Mesothelial cell of epicardium (in vitro differentiated cells): ENCODE data around the gene SS18L1. TPM values are rescaled to one million over a fixed set of nuclear protein-coding genes. Genes with fewer than 3 reads are reported as not detected.

ENCODE experiments used
- DNase-seq, 2 experiments: peaks; one replicate each; pipeline ENCODE4 v3.0.0; 2021; ENCODE audit warnings: low spot score in 2 of 2; ENCODE audit not compliant: unreplicated experiment in 2 of 2
- H3K27ac Mint-ChIP-seq: 2 replicates; pipeline ENCODE4 v1.8.0; 2021; ENCODE audit warnings: mixed read lengths
- H3K27me3 Mint-ChIP-seq: 2 replicates; pipeline ENCODE4 v1.8.0; 2021; ENCODE audit warnings: low read depth, mixed read lengths
- H3K36me3 Mint-ChIP-seq: 2 replicates; pipeline ENCODE4 v1.8.0; 2021; ENCODE audit warnings: mixed read lengths
- H3K4me1 Mint-ChIP-seq: 2 replicates; pipeline ENCODE4 v1.8.0; 2021; ENCODE audit warnings: mixed read lengths
- H3K4me3 Mint-ChIP-seq: 2 replicates; pipeline ENCODE4 v1.8.0; 2021; ENCODE audit warnings: mild to moderate bottlenecking, moderate library complexity, mixed read lengths
- H3K9me3 Mint-ChIP-seq: 2 replicates; pipeline ENCODE4 v1.8.0; 2021; ENCODE audit warnings: mixed read lengths
- CTCF ChIP-seq: fragments of 200-600 bp; sonication (generic); IDR thresholded peaks from one replicate; pipeline ENCODE4 v1.5.0; 2021; ENCODE audit warnings: antibody characterized with exemption; ENCODE audit not compliant: unreplicated experiment
- total RNA-seq: library from RNA; stranded (reverse); gene quantifications from 3 replicates; pipeline ENCODE4 v1.2.1, GENCODE V29; 2021

Gene SS18L1
- total RNA-seq, 1 donor from 2014 or later: 27.5 TPM

- Mint-ChIP-seq H3K27me3 (peaks cover 78% of the 10 kb centered on the region), H3K4me3 (no peak overlapping the region), H3K4me1 (peaks cover 6% of the 10 kb centered on the region), H3K36me3 (no peaks in the 10 kb centered on the region), H3K9me3 (no peaks in the 10 kb centered on the region), H3K27ac (no peak overlapping the region)
- no peak for DNase-seq
- TF ChIP-seq CTCF: no peak
Observed at GRCh38 chr20:62223571-62223970, 80.0 kb downstream of the SS18L1 start.

- no peak overlapping the region for H3K4me3 Mint-ChIP-seq
- H3K36me3 Mint-ChIP-seq: no peaks in the 10 kb centered on the region
- H3K27me3 Mint-ChIP-seq: peaks cover 71% of the 10 kb centered on the region
- no peak for TF ChIP-seq CTCF
- H3K4me1 Mint-ChIP-seq: peaks cover 2% of the 10 kb centered on the region
- no peak overlapping the region for H3K27ac Mint-ChIP-seq
- H3K9me3 Mint-ChIP-seq: no peaks in the 10 kb centered on the region
- DNase-seq: no peak
Observed at GRCh38 chr20:62224113-62224855, 80.7 kb downstream of the SS18L1 start.

GRCh38 chr20:62225026-62225425, 81.5 kb downstream of the SS18L1 start:
- DNase-seq: no peak
- no peaks in the 10 kb centered on the region for H3K36me3 Mint-ChIP-seq
- peaks cover 67% of the 10 kb centered on the region for H3K27me3 Mint-ChIP-seq
- H3K9me3 Mint-ChIP-seq: no peaks in the 10 kb centered on the region
- no peak overlapping the region for H3K27ac Mint-ChIP-seq
- no peak for TF ChIP-seq CTCF
- no peak overlapping the region for H3K4me3 Mint-ChIP-seq
- H3K4me1 Mint-ChIP-seq: peaks cover 2% of the 10 kb centered on the region

- Mint-ChIP-seq H3K36me3 (no peaks in the 10 kb centered on the region), H3K27me3 (peaks cover 61% of the 10 kb centered on the region), H3K27ac (no peak overlapping the region), H3K4me1 (peaks cover 1% of the 10 kb centered on the region), H3K4me3 (no peak overlapping the region), H3K9me3 (no peaks in the 10 kb centered on the region)
- DNase-seq: no peak
- no peak for TF ChIP-seq CTCF
Observed at GRCh38 chr20:62225820-62226635, 82.5 kb downstream of the SS18L1 start.

GRCh38 chr20:62226707-62227590, 83.4 kb downstream of the SS18L1 start:
- Mint-ChIP-seq H3K36me3 (no peaks in the 10 kb centered on the region), H3K27me3 (peaks cover 51% of the 10 kb centered on the region), H3K9me3 (no peaks in the 10 kb centered on the region), H3K27ac (no peak overlapping the region), H3K4me1 (no peaks in the 10 kb centered on the region), H3K4me3 (no peak overlapping the region)
- TF ChIP-seq CTCF: no peak
- no peak for DNase-seq
